Stomach (tissue), 4 donors: ENCODE measurements around the gene NEU3.

Experiments used
- CTCF ChIP-seq, 7 experiments: fragments of 450-650 bp in 4 of 7; fragments of 200-600 bp in 3 of 7; sonication (generic) in 3 of 7; IDR thresholded peaks; one replicate each; pipeline ENCODE4 v1.5.1; 2016 to 2019; ENCODE audit warnings: antibody characterized with exemption in 7 of 7, control low read depth in 2 of 7, mild to moderate bottlenecking in 1 of 7
- EP300 ChIP-seq: sonication (generic); formaldehyde crosslinking; IDR thresholded peaks from one replicate; pipeline ENCODE4 v1.6.1; 2017; ENCODE audit warnings: antibody characterized with exemption
- POLR2AphosphoS5 ChIP-seq, 3 donors: sonication (generic); formaldehyde crosslinking; IDR thresholded peaks; one replicate each; pipeline ENCODE4 v1.6.1; 2016; ENCODE audit warnings: antibody characterized with exemption in 3 of 3

- TF ChIP-seq CTCF (IDR thresholded peaks at IDR 0.05) (no peak), POLR2AphosphoS5 (IDR thresholded peaks at IDR 0.05) (no peak), EP300 (no peak)
Measured at GRCh38 chr11:75035911-75036565, 47.3 kb downstream of the NEU3 start.
